Pancreas (tissue), 10 donors: ENCODE data around the gene ISOC2. TPM values are rescaled to one million over a fixed set of nuclear protein-coding genes. Genes with fewer than 3 reads are reported as not detected.

Source experiments
- ATAC-seq, 4 donors: fragments of 200-7000 bp; cut with Tn5 transposase; one replicate each; pipeline versions ENCODE4 v1.8.0 to v1.9.1; 2020; ENCODE audit warnings: mild to moderate bottlenecking in 4 of 4, moderate library complexity in 4 of 4
- DNase-seq, 6 donors: peaks; one replicate each; pipeline ENCODE4 v3.0.0-alpha.2; 2020
- FAIRE-seq: peaks from 2 replicates; lab custom pipeline; 2012; peaks lifted over from hg19 to GRCh38; lab: Jason Lieb, UNC
- H3K27ac ChIP-seq, 4 donors: fragments of 200-600 bp; sonication (generic); 1 replicate in 3 of 4; 2 replicates in 1 of 4; pipeline versions ENCODE4 v1.5.0 to v1.8.0; 2020
- H3K27me3 ChIP-seq, 4 donors: fragments of 200-600 bp; one replicate each; pipeline ENCODE4 v1.8.0; 2021
- H3K36me3 ChIP-seq, 3 donors: fragments of 200-600 bp; sonication (generic) in 1 of 3; one replicate each; pipeline versions ENCODE4 v1.5.0 to v1.8.0; 2020 to 2021
- H3K4me1 ChIP-seq, 3 donors: fragments of 200-600 bp; one replicate each; pipeline ENCODE4 v1.8.0; 2021
- H3K4me3 ChIP-seq, 4 donors: fragments of 200-600 bp; sonication (generic) in 2 of 4; one replicate each; pipeline versions ENCODE4 v1.5.0 to v1.8.0; 2020 to 2021
- H3K9me3 ChIP-seq, 4 donors: fragments of 200-600 bp; one replicate each; pipeline ENCODE4 v1.8.0; 2021
- CTCF ChIP-seq, 4 donors: fragments of 200-600 bp; sonication (generic) in 3 of 4; IDR thresholded peaks; one replicate each; pipeline versions ENCODE4 v1.5.0 to v1.8.0; 2021; ENCODE audit warnings: antibody characterized with exemption in 4 of 4
- WGBS, 2 donors: extraction: QIAGEN DNeasy Blood & Tissue Kit; methylation state at CpG; one replicate each; pipeline ENCODE4 v1.1.7; 2013; 5-methylcytosine and 5-hydroxymethylcytosine counted together
- intact Hi-C, 3 donors: fragments of 100-400 bp; cut with DNase I; formaldehyde crosslinking; loops; one replicate each; pipeline versions ENCODE4 v1.11.1 to v1.14.2; 2022
- polyA plus RNA-seq, 2 donors: library from polyadenylated mRNA; stranded (reverse); fragments of 200-250 nt; gene quantifications; one replicate each; pipeline ENCODE4 v1.2.3, GENCODE V29; 2013
- total RNA-seq, 6 donors: library from RNA; stranded (reverse); fragmentation: NEBNext Ultra II Directional in 4 of 6; extraction: Animal tissue kit (Norgen Biotek cat#: 25700) in 4 of 6; gene quantifications; one replicate each; pipeline versions ENCODE4 v1.2.1 to v1.2.4, GENCODE V29; 2021 to 2023
- donor health status: healthy with polysubstance abuse.
- donor health status: DM: no; HTN: no; CAD: no; lungs with moderate emphysema.
- donor health status: DM: no; HTN: no; CAD: no.
- donor health status: control.
- donor health status: control.
- donor health status: Bipolar disorder and iron deficiency.
- donor health status: DM: yes; HTN: yes; CAD: no.
- donor health status: DM: no; HTN: no; CAD: no.
- donor health status: DM: no; HTN: no; CAD: no.
- donor health status: DM: yes; HTN: yes; CAD: no.

ISOC2 gene
- total RNA-seq (10 to 100 TPM; 13.0 to 23.9 (median 20.9) TPM), polyA plus RNA-seq (10 to 100 TPM; 38.3 to 43.9 TPM)

GRCh38 chr19:55461259-55461973, at the start of gene ISOC2:
Gene ISOC2, minus strand, starts transcription at chr19:55461642. Its CDS starts 5,156 bp downstream, at chr19:55456486.
- peak within 1 kb of the TSS; percentile 86 to 93 (median 90) for H3K27ac ChIP-seq
- H3K9me3 ChIP-seq, result no peaks in the 10 kb centered on the region
- DNase-seq, result peak; percentile 99 to 100 (median 100)
- 0 to 1% methylated on average over 51 to 54 of the region's 54 CpGs for WGBS, 2 donors
- TF ChIP-seq CTCF (IDR thresholded peaks at IDR 0.05), result no peak
- H3K27me3 ChIP-seq, result no peaks in the 10 kb centered on the region
- H3K4me3 ChIP-seq, result peak within 1 kb of the TSS; percentile 61 to 72 (median 64)
- peak; percentile 92 to 97 (median 94) for ATAC-seq
- peak; percentile 98 for FAIRE-seq
- peaks cover 0 to 7% (median 5%) of the 10 kb centered on the region in 3 donors for H3K4me1 ChIP-seq
- intact Hi-C loops, result no loop called here
- no peaks in the 10 kb centered on the region for H3K36me3 ChIP-seq

GRCh38 chr19:55508120-55508519, 46.7 kb upstream of the ISOC2 start:
- no peaks in the 10 kb centered on the region for H3K4me1 ChIP-seq
- WGBS, 2 donors, result 54 to 70% methylated on average over 10 of the region's 10 CpGs
- no peaks in the 10 kb centered on the region for H3K9me3 ChIP-seq
- H3K27ac ChIP-seq, result no peak overlapping the region
- no peak for TF ChIP-seq CTCF (IDR thresholded peaks at IDR 0.05)
- ATAC-seq (no peak), FAIRE-seq (no peak), DNase-seq (no peak)
- H3K4me3 ChIP-seq, result no peak overlapping the region
- H3K36me3 ChIP-seq, result no peaks in the 10 kb centered on the region
- intact Hi-C loops, result no loop called here
- no peaks in the 10 kb centered on the region for H3K27me3 ChIP-seq

- ATAC-seq (no peak), DNase-seq (no peak), FAIRE-seq (no peak)
- no peak overlapping the region for H3K4me3 ChIP-seq
- no peaks in the 10 kb centered on the region for H3K4me1 ChIP-seq
- intact Hi-C loops, result loop anchor here in 2 of 3 donors (2.0 to 5.0 kb wide), 3 partner anchors 40 to 368 kb away; partner anchors contain the start of gene C19orf85 (in 1 of the 2)
- TF ChIP-seq CTCF (IDR thresholded peaks at IDR 0.05), result no peak
- H3K27ac ChIP-seq, result no peak overlapping the region
- H3K27me3 ChIP-seq, result no peaks in the 10 kb centered on the region
- H3K9me3 ChIP-seq, result no peaks in the 10 kb centered on the region
- 58 to 69% methylated on average over 11 of the region's 11 CpGs for WGBS, 2 donors
- no peaks in the 10 kb centered on the region for H3K36me3 ChIP-seq
These were observed 43.5 kb upstream of the ISOC2 start for GRCh38 chr19:55504981-55505380.

GRCh38 chr19:55504252-55504603, 42.8 kb upstream of the ISOC2 start:
- no peak overlapping the region for H3K27ac ChIP-seq

More at GRCh38 chr19:55504252-55504603, 42.8 kb upstream of the ISOC2 start:
- no peaks in the 10 kb centered on the region for H3K9me3 ChIP-seq
- FAIRE-seq (no peak), DNase-seq (no peak), ATAC-seq (peak in 1 of 4 donors; percentile 5)
- no peaks in the 10 kb centered on the region for H3K27me3 ChIP-seq
- H3K36me3 ChIP-seq, result no peaks in the 10 kb centered on the region
- peak overlapping the region in 2 of 4 donors; percentile 21 to 34 for H3K4me3 ChIP-seq
- 14 to 20% methylated on average over 13 of the region's 13 CpGs for WGBS, 2 donors
- intact Hi-C loops, result loop anchor here in 2 of 3 donors (2.0 to 5.0 kb wide), 3 partner anchors 39 to 367 kb away; partner anchors contain the start of gene C19orf85 (in 1 of the 2)
- TF ChIP-seq CTCF (IDR thresholded peaks at IDR 0.05), result no peak
- H3K4me1 ChIP-seq, result no peaks in the 10 kb centered on the region
